IMR-90 (cell line): ENCODE results near the gene DISC1. TPM values are rescaled to one million over a fixed set of nuclear protein-coding genes. Genes with fewer than 3 reads are reported as not detected.

Experiments
- ATAC-seq: fragments of 200-7000 bp; cut with Tn5 transposase; 2 replicates; pipeline ENCODE4 v1.9.1; 2020; ENCODE audit warnings: low read depth, mild to moderate bottlenecking, moderate library complexity
- BruUV-seq: library from RNA; stranded (reverse); fragments of 400-500 nt; replicated peaks from 2 replicates; lab custom pipeline; 2021; lab: Mats Ljungman, UMichigan
- CTCF ChIA-PET: fragments of 300-600 bp; formaldehyde crosslinking; extraction: SDS; loops from one replicate; lab custom pipeline; 2021; ENCODE audit warnings: antibody characterized with exemption; lab: Yijun Ruan, JAX
- POLR2A ChIA-PET: fragments of 300-600 bp; sonication (Branson Sonifier 250); formaldehyde crosslinking; loops from one replicate; lab custom pipeline; 2022; ENCODE audit warnings: antibody characterized with exemption; ENCODE audit not compliant: unreplicated experiment; lab: Charles Lee
- DNase-seq: peaks from one replicate; pipeline ENCODE4 v3.0.0; 2013
- H2AFZ ChIP-seq: replicated peaks from 2 replicates; pipeline ENCODE3; 2013; ENCODE audit warnings: low read length, mild to moderate bottlenecking; ENCODE audit not compliant: poor library complexity
- H2AK5ac ChIP-seq: 2 replicates; pipeline ENCODE4 v1.6.1; 2013; ENCODE audit warnings: low read depth, low read length, inconsistent platforms
- H2AK9ac ChIP-seq: replicated peaks from 2 replicates; pipeline ENCODE3; 2013; ENCODE audit warnings: mild to moderate bottlenecking, low read depth, low read length, moderate library complexity; ENCODE audit not compliant: poor library complexity
- H2BK120ac ChIP-seq: 2 replicates; pipeline ENCODE4 v1.6.1; 2013; ENCODE audit warnings: low read depth, low read length, inconsistent platforms
- H2BK15ac ChIP-seq: 3 replicates; pipeline ENCODE4 v1.6.1; 2013; ENCODE audit warnings: low read depth, low read length, inconsistent platforms
- H2BK20ac ChIP-seq: 2 replicates; pipeline ENCODE4 v1.6.1; 2013; ENCODE audit warnings: low read depth, mild to moderate bottlenecking, inconsistent platforms, low read length, moderate library complexity
- H2BK5ac ChIP-seq: 2 replicates; pipeline ENCODE4 v1.6.1; 2013; ENCODE audit warnings: mild to moderate bottlenecking, low read depth, low read length, inconsistent platforms; ENCODE audit not compliant: poor library complexity, severe bottlenecking
- H3K14ac ChIP-seq: replicated peaks from 2 replicates; pipeline ENCODE4 v1.6.1; 2013; ENCODE audit warnings: low read depth, low read length, inconsistent platforms
- H3K18ac ChIP-seq: 2 replicates; pipeline ENCODE4 v1.6.1; 2013; ENCODE audit warnings: low read depth, low read length, control low read depth
- H3K23ac ChIP-seq: 2 replicates; pipeline ENCODE4 v1.6.1; 2013; ENCODE audit warnings: low read depth, low read length, inconsistent platforms
- H3K27ac ChIP-seq: 2 replicates; pipeline ENCODE4 v1.5.1; 2013; ENCODE audit warnings: mild to moderate bottlenecking, control low read depth, low read length; ENCODE audit not compliant: insufficient read depth
- H3K27me3 ChIP-seq: 2 replicates; pipeline ENCODE4 v1.6.1; 2013; ENCODE audit warnings: low read length; ENCODE audit not compliant: control insufficient read depth, insufficient read depth
- H3K36me3 ChIP-seq: 2 replicates; pipeline ENCODE4 v1.6.1; 2013; ENCODE audit warnings: low read length, mixed read lengths; ENCODE audit not compliant: control insufficient read depth, insufficient read depth
- H3K4ac ChIP-seq: 2 replicates; pipeline ENCODE4 v1.6.1; 2013; ENCODE audit warnings: low read depth, low read length, inconsistent platforms
- H3K4me1 ChIP-seq: 2 replicates; pipeline ENCODE4 v1.6.1; 2013; ENCODE audit warnings: low read length, mixed read lengths; ENCODE audit not compliant: control insufficient read depth, insufficient read depth
- H3K4me2 ChIP-seq: 2 replicates; pipeline ENCODE4 v1.6.1; 2013; ENCODE audit warnings: low read depth, mild to moderate bottlenecking, control low read depth, low read length, moderate library complexity
- H3K4me3 ChIP-seq: 2 replicates; pipeline ENCODE4 v1.5.1; 2013; ENCODE audit warnings: low read depth, mild to moderate bottlenecking, control low read depth, low read length, moderate library complexity; ENCODE audit not compliant: insufficient read depth
- H3K56ac ChIP-seq: 2 replicates; pipeline ENCODE4 v1.6.1; 2013; ENCODE audit warnings: low read length, inconsistent platforms; ENCODE audit not compliant: insufficient read depth; ENCODE audit errors: extremely low read depth
- H3K79me1 ChIP-seq, 2 experiments: 2 replicates each; pipeline ENCODE4 v1.6.1; 2013; ENCODE audit warnings: low read length in 2 of 2, inconsistent platforms in 1 of 2, low read depth in 1 of 2
- H3K9ac ChIP-seq: 2 replicates; pipeline ENCODE4 v1.6.1; 2013; ENCODE audit warnings: low read depth, low read length, control low read depth
- H3K9me1 ChIP-seq: 2 replicates; pipeline ENCODE4 v1.6.1; 2013; ENCODE audit warnings: low read length, inconsistent platforms; ENCODE audit not compliant: insufficient read depth
- H3K9me3 ChIP-seq: 2 replicates; pipeline ENCODE4 v1.6.1; 2013; ENCODE audit warnings: low read length; ENCODE audit not compliant: control insufficient read depth, insufficient read depth
- H4K20me1 ChIP-seq: 2 replicates; pipeline ENCODE4 v1.6.1; 2013; ENCODE audit warnings: low read length, inconsistent platforms; ENCODE audit not compliant: insufficient read depth
- H4K5ac ChIP-seq: 2 replicates; pipeline ENCODE4 v1.6.1; 2013; ENCODE audit warnings: mild to moderate bottlenecking, low read depth, low read length, control low read depth
- H4K8ac ChIP-seq, 2 experiments: 2 replicates each; pipeline ENCODE4 v1.6.1; 2013; ENCODE audit warnings: low read depth in 2 of 2, low read length in 2 of 2, control low read depth in 1 of 2, inconsistent platforms in 1 of 2
- H4K91ac ChIP-seq: 2 replicates; pipeline ENCODE4 v1.6.1; 2013; ENCODE audit warnings: low read depth, low read length, inconsistent platforms; ENCODE audit not compliant: insufficient read depth
- BHLHE40 ChIP-seq: fragments of 150-350 bp; IDR thresholded peaks from 2 replicates; pipeline ENCODE4 v1.6.1; 2016; ENCODE audit warnings: mild to moderate bottlenecking, low read depth, low read length
- CHD1 ChIP-seq: IDR thresholded peaks from 2 replicates; pipeline ENCODE4 v1.6.1; 2012; ENCODE audit warnings: low read depth, low read length, improper control_type of control experiment
- CTCF ChIP-seq: conservative IDR thresholded peaks from 2 replicates; pipeline ENCODE4 v1.5.1; 2012; ENCODE audit warnings: mild to moderate bottlenecking, low read depth, low read length, improper control_type of control experiment
- FOS ChIP-seq: fragments of 150-350 bp; IDR thresholded peaks from 2 replicates; pipeline ENCODE4 v1.6.1; 2016; ENCODE audit warnings: low read depth, low read length
- MAFK ChIP-seq: IDR thresholded peaks from 2 replicates; pipeline ENCODE4 v1.6.1; 2012; ENCODE audit warnings: low read depth, low read length, improper control_type of control experiment
- MAZ ChIP-seq: IDR thresholded peaks from 2 replicates; pipeline ENCODE4 v1.6.1; 2012; ENCODE audit warnings: low read depth, mild to moderate bottlenecking, low read length, improper control_type of control experiment, moderate library complexity, borderline replicate concordance
- MXI1 ChIP-seq: IDR thresholded peaks from 2 replicates; pipeline ENCODE4 v1.6.1; 2012; ENCODE audit warnings: low read depth, mild to moderate bottlenecking, low read length, moderate library complexity, borderline replicate concordance
- NFE2L2 ChIP-seq: fragments of 150-350 bp; IDR thresholded peaks from 2 replicates; pipeline ENCODE4 v1.6.1; 2016; ENCODE audit warnings: low read depth, mild to moderate bottlenecking, low read length
- RAD21 ChIP-seq: IDR thresholded peaks from 2 replicates; pipeline ENCODE4 v1.6.1; 2012; ENCODE audit warnings: low read length, improper control_type of control experiment
- RCOR1 ChIP-seq: IDR thresholded peaks from 2 replicates; pipeline ENCODE4 v1.6.1; 2012; ENCODE audit warnings: mild to moderate bottlenecking, low read length, improper control_type of control experiment; ENCODE audit not compliant: insufficient replicate concordance
- RFX5 ChIP-seq: IDR thresholded peaks from 2 replicates; pipeline ENCODE4 v1.8.0; 2012; ENCODE audit warnings: low read depth, mild to moderate bottlenecking, low read length, moderate library complexity
- SMC3 ChIP-seq: fragments of 150-350 bp; IDR thresholded peaks from 2 replicates; pipeline ENCODE4 v1.6.1; 2016; ENCODE audit warnings: low read depth, mild to moderate bottlenecking, antibody characterized with exemption, low read length, moderate library complexity
- WGBS, 2 experiments: methylation state at CpG; one replicate each; pipeline versions ENCODE4 v1.1.5 to v1.1.7; 2013; ENCODE audit warnings: missing lambda C conversion rate in 2 of 2; ENCODE audit not compliant: insufficient read length in 1 of 2; ENCODE audit errors: extremely low coverage in 2 of 2; 5-methylcytosine and 5-hydroxymethylcytosine counted together
- dilution Hi-C: fragments of 300-500 bp; cut with HindIII; formaldehyde crosslinking; loops from one replicate; pipeline ENCODE4 v1.14.3; 2018; ENCODE audit warnings: low sequenced_read_pairs; ENCODE audit not compliant: unreplicated experiment
- in situ Hi-C: fragments of 300-500 bp; cut with MboI; formaldehyde crosslinking; loops from 3 replicates; pipeline ENCODE4 v1.14.3; 2019; ENCODE audit warnings: low sequenced_read_pairs, inconsistent platforms, mixed read lengths
- intact Hi-C: fragments of 100-400 bp; cut with micrococcal nuclease; formaldehyde crosslinking; loops from 2 replicates; pipeline ENCODE4 v1.10.0; 2022
- polyA plus RNA-seq, 3 experiments: library from polyadenylated mRNA; depleted of rRNA; stranded (reverse); fragments of >200 nt; gene quantifications; 2 replicates each; pipeline ENCODE4 v1.2.3, GENCODE V29; 2012; ENCODE audit warnings: low replicate concordance in 1 of 3
- total RNA-seq: library from RNA; depleted of rRNA; stranded (reverse); fragments of >200 nt; gene quantifications from 2 replicates; pipeline ENCODE4 v1.2.3, GENCODE V29; 2012
- TF ChIP-seq, protein P1 (sequence below): fragments of 150-350 bp; IDR thresholded peaks from 2 replicates; pipeline ENCODE4 v1.6.1; 2017; ENCODE audit warnings: mild to moderate bottlenecking, antibody characterized with exemption, low read length, low read depth
- TF ChIP-seq, protein P2 (sequence below): fragments of 150-350 bp; IDR thresholded peaks from 2 replicates; pipeline ENCODE4 v1.6.1; 2016; ENCODE audit warnings: low read depth, mild to moderate bottlenecking, low read length, moderate library complexity, borderline replicate concordance

Gene DISC1
- total and polyA plus RNA-seq, 2 of the 4 experiments (the other 2 are of a cell fraction): 2.2 to 7.0 TPM

DNA sequence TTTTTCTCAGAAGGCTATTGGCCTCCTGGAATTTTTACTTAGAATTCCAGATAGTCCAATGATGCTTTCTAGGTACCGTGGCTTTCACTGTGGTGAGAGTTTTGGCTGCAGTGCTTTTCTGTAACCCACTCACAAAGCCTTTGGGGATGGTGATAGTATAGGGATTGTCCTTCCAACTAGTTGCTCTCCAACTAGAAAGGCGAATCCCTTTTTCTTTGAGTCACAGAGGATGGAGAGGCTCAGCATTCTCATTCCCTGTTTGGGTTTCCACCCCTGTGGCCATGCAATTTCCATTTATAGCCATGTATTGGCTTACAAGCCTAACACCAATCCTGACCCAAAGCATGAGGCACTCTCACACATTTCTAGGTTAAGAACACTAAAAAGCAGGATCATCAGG, 300.3 kb downstream of the DISC1 start:
- Histone ChIP-seq H3K4me2 (no peak overlapping the region), H4K5ac (no peak overlapping the region), H3K27ac (no peak overlapping the region), H2BK20ac (no peak overlapping the region), H3K36me3 (no peaks in the 10 kb centered on the region), H2AK5ac (no peak overlapping the region), H4K8ac (no peak overlapping the region), H3K18ac (no peak overlapping the region), H3K9me1 (peaks cover 7% of the 10 kb centered on the region; the same call in 1 of the 2 replicates), H3K9ac (no peak overlapping the region), H3K79me1 (no peaks in the 10 kb centered on the region), H3K14ac (no peak overlapping the region), H2AK9ac (no peak overlapping the region), H3K23ac (no peak overlapping the region), H2BK120ac (no peak overlapping the region), H4K91ac (no peak overlapping the region), H3K56ac (no peak overlapping the region), H3K4me3 (no peak overlapping the region), H4K20me1 (no peaks in the 10 kb centered on the region), H3K9me3 (peaks cover 2% of the 10 kb centered on the region; the same call in 1 of the 2 replicates), H3K4ac (no peak overlapping the region), H2BK15ac (no peak overlapping the region), H3K27me3 (no peaks in the 10 kb centered on the region), H3K4me1 (peaks cover under 1% of the 10 kb centered on the region), H2BK5ac (no peak overlapping the region), H2AFZ (no peak overlapping the region)
- ATAC-seq (no peak), DNase-seq (no peak)
- in situ Hi-C loops (no loop called here), intact Hi-C loops (no loop called here), dilution Hi-C loops (no loop called here)
- BruUV-seq: no TSS peak
- ChIA-PET CTCF (no interaction called here), POLR2A (no interaction called here)
- TF ChIP-seq MXI1: no peak
- no peak for TF ChIP-seq RCOR1
- no peak for TF ChIP-seq BHLHE40
- no peak for TF ChIP-seq MAFK
- no peak for TF ChIP-seq CHD1
- no peak for TF ChIP-seq RFX5
- TF ChIP-seq, protein P1, sequence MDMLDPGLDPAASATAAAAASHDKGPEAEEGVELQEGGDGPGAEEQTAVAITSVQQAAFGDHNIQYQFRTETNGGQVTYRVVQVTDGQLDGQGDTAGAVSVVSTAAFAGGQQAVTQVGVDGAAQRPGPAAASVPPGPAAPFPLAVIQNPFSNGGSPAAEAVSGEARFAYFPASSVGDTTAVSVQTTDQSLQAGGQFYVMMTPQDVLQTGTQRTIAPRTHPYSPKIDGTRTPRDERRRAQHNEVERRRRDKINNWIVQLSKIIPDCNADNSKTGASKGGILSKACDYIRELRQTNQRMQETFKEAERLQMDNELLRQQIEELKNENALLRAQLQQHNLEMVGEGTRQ: no peak
- TF ChIP-seq FOS: no peak
- no peak for TF ChIP-seq CTCF
- TF ChIP-seq, protein P2, sequence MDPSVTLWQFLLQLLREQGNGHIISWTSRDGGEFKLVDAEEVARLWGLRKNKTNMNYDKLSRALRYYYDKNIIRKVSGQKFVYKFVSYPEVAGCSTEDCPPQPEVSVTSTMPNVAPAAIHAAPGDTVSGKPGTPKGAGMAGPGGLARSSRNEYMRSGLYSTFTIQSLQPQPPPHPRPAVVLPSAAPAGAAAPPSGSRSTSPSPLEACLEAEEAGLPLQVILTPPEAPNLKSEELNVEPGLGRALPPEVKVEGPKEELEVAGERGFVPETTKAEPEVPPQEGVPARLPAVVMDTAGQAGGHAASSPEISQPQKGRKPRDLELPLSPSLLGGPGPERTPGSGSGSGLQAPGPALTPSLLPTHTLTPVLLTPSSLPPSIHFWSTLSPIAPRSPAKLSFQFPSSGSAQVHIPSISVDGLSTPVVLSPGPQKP: no peak
- TF ChIP-seq RAD21: no peak
- TF ChIP-seq MAZ: no peak
- no peak for TF ChIP-seq NFE2L2
- TF ChIP-seq SMC3: no peak
- WGBS, 2 experiments: no CpG with 5 or more reads among the region's 2 CpGs
